GM12872 (cell line): ENCODE data around the gene NPEPL1.

Source experiments
- TF ChIP-seq, protein P1 (sequence below): IDR thresholded peaks from 3 replicates; pipeline ENCODE4 v1.5.1; 2011; ENCODE audit warnings: low read depth, mild to moderate bottlenecking, low read length, moderate library complexity; ENCODE audit not compliant: insufficient read depth

NPEPL1 gene

DNA sequence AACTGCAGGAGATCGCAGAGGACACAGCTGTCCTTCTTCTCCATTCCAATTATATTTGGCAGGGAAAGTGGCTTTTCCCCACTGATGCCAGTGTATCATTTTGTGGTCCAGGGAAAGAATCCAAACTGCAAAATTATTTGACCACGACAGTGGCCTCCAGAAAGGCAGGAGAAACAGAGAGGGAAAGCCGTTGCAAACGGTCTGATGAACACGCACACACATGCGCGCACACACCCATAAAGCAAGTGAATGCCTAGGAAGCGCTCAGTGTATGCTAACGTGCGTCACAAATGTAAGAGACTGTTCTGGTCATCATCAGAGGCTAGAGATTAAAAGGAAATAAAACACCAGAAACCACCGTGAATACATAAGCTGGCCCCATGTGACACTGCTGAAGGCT is 54.0 kb downstream of the NPEPL1 start:
- TF ChIP-seq, protein P1, sequence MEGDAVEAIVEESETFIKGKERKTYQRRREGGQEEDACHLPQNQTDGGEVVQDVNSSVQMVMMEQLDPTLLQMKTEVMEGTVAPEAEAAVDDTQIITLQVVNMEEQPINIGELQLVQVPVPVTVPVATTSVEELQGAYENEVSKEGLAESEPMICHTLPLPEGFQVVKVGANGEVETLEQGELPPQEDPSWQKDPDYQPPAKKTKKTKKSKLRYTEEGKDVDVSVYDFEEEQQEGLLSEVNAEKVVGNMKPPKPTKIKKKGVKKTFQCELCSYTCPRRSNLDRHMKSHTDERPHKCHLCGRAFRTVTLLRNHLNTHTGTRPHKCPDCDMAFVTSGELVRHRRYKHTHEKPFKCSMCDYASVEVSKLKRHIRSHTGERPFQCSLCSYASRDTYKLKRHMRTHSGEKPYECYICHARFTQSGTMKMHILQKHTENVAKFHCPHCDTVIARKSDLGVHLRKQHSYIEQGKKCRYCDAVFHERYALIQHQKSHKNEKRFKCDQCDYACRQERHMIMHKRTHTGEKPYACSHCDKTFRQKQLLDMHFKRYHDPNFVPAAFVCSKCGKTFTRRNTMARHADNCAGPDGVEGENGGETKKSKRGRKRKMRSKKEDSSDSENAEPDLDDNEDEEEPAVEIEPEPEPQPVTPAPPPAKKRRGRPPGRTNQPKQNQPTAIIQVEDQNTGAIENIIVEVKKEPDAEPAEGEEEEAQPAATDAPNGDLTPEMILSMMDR = no peak

DNA sequence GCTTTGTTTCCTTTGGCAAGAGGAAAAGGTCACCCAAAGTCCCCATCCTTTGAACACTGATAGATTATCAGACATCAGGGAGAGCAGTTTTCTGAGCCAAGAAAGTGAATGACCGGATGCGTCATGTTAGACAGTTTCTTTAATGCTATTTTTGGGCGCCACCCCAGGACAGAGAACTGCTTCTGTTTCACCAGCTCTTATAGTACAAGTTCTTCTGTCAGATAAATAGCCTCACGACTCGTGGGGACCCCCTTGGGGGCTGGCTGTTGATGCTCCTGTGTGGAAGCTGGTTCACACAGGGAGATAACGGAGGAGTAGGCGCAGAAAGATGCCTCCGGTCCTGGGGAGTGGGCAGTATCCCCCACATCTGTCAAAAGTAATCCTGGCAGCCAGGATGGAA is 54.6 kb downstream of the NPEPL1 start:
- TF ChIP-seq, protein P1 = no peak

DNA sequence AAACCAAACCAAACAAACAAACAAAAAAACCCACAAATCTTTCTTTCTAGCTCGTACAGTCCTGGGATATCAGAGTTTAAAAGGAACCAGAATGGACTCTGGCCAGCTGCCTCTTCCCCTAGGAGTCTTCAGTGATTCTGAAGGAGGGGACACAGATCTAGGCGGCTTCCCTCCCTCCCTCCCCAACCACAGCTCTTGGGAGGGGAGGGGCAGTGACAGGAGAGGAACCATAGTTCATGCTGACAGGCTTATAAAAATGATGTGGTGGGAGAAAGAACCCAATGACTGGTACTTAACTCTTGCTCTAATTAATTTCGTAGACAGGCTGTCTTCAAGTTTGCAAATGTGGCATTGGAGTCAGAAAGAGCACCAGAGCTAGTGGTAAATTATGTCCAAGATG is 56.0 kb downstream of the NPEPL1 start:
- TF ChIP-seq, protein P1 = no peak

DNA sequence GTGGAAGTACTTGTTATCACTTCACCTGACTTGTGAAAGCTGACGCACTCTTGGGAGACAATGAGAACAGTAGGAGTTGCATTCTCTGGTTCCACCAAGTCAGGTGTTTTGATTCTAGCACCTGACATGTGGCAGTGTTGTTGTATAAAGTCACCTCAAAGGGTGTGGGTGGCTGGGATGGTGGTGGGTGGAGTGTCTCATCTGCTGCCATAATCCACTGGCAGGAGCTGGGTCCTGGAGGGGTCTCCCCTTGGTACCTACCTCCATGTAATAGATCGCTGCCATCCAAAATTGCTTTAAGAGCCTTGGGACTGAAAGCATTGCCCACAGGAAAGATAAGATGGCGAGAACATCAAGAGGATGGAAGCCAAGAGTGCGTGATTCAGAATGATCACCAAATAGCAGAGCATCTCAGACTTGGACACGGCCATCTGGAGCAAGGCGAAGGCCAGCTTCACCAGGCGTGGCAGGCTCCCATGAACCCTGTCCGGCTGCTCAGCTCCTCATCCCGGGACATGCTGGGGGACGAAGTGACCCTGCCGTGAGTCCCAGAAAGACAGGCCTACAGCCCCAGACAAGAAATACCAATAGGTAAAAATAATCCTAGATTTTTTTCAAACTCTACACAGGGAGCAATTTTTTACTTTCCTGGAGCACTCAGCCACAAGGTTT is 56.6 kb downstream of the NPEPL1 start:
- TF ChIP-seq, protein P1 = no peak

DNA sequence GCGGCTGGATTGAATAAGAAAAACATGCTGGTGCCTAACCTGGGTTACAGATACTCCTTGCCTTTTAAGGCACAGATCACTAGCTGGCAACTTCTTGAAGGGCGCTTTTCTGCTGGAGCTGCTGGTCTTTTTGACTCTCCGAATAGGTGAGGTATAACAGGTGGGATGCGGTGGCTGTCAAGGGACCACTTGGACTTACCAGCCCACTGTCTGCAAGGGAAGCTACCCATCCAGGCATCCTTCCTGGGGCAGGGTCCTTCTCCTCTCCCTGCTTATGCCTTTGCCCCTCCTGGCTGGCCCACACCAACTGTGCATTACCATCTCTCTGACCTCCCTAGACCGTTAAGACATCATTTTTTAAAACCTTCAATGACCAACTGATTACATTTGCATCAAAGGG is 57.4 kb downstream of the NPEPL1 start:
- TF ChIP-seq, protein P1 = no peak

DNA sequence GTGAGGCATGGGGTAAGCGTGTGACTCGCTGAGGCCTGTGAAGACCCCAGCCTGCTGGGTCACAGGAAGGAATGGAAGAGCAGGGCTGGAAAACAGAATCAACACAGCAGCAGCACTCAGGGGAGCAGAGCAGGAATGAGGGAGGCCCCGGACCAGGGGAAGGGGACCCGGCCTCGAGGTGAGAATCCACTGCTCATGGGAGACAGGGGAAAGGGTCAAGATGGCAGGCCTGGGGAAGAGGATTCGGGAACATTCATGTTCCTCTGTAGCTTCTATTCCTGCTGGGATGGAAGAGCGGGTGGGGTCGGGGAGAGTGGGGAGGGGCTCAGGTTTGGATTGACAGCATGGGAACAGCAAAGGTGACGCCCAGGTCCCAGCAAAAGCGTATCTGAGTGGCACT is 59.4 kb downstream of the NPEPL1 start:
- TF ChIP-seq, protein P1 = no peak

DNA sequence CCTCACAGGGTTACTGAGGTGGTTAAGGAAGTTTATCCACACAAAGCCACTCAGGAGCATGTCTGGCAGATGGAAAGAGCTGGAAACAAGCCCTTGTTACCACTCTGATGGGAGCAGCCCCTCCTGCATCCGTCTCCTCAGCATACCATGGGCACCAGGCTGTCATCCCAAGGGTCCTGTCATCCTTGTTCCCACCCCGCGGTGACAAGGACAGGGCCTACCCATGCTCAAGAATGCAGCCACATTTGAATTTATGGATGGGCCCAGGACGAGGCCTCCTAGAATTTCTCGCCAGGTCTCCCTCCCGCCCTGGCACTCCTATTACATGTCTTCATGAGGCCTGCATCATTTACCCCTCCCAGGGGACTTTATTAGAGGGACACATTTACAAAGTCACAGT is 60.0 kb downstream of the NPEPL1 start:
- TF ChIP-seq, protein P1 = no peak
